GM12878 (cell line): Measurements from ENCODE around the gene NDUFA5. TPM values are rescaled to one million over a fixed set of nuclear protein-coding genes. Genes with fewer than 3 reads are reported as not detected.

Experiments used
- ATAC-seq: fragments of 200-7000 bp; cut with Tn5 transposase; 3 replicates; pipeline ENCODE4 v1.9.1; 2020; ENCODE audit warnings: mild to moderate bottlenecking, moderate library complexity
- BruUV-seq: library from RNA; stranded (reverse); fragments of 400-500 nt; replicated peaks from 2 replicates; lab custom pipeline; 2021; lab: Mats Ljungman, UMichigan
- CTCF ChIA-PET: fragments of 300-600 bp; sonication (Branson Sonifier 250); formaldehyde crosslinking; extraction: SDS; loops from one replicate; lab custom pipeline; 2021; ENCODE audit warnings: inconsistent platforms; lab: Yijun Ruan, JAX
- POLR2A ChIA-PET: fragments of 350-600 bp; formaldehyde crosslinking; extraction: SDS; loops from one replicate; lab custom pipeline; 2021; ENCODE audit warnings: inconsistent platforms; lab: Charles Lee
- RAD21 ChIA-PET: fragments of 300-600 bp; sonication (Branson Sonifier 250); formaldehyde crosslinking; loops from one replicate; lab custom pipeline; 2023; ENCODE audit warnings: antibody characterized with exemption; ENCODE audit not compliant: unreplicated experiment; lab: Charles Lee
- SMC1A ChIA-PET: fragments of 300-600 bp; sonication (Branson Sonifier 250); formaldehyde crosslinking; loops from one replicate; lab custom pipeline; 2023; ENCODE audit not compliant: unreplicated experiment, uncharacterized antibody; lab: Charles Lee
- DNase-seq: peaks from one replicate; pipeline ENCODE4 v3.0.0-alpha.2; 2011; ENCODE audit warnings: low read depth, low spot score
- FAIRE-seq: peaks from 3 replicates; lab custom pipeline; 2011; peaks lifted over from hg19 to GRCh38; lab: Jason Lieb, UNC
- H2AFZ ChIP-seq: 2 replicates; pipeline ENCODE4 v1.6.0; 2011; ENCODE audit warnings: low read depth, low read length, control low read depth; ENCODE audit not compliant: control insufficient read depth
- H3K27ac ChIP-seq: 2 replicates; pipeline ENCODE4 v1.5.1; 2011; ENCODE audit warnings: control low read depth; ENCODE audit not compliant: control insufficient read depth, insufficient read depth
- H3K27me3 ChIP-seq, 2 experiments: replicated peaks in 1 of 2; 2 replicates each; pipeline versions ENCODE4 v1.6.0 to v1.6.1; 2011; ENCODE audit warnings: low read length in 1 of 2; ENCODE audit not compliant: control insufficient read depth in 2 of 2, insufficient read depth in 2 of 2
- H3K36me3 ChIP-seq, 2 experiments: 2 replicates each; pipeline ENCODE4 v1.5.1; 2011; ENCODE audit warnings: low read length in 1 of 2; ENCODE audit not compliant: control insufficient read depth in 2 of 2, insufficient read depth in 2 of 2
- H3K4me1 ChIP-seq: 2 replicates; pipeline ENCODE4 v1.6.1; 2011; ENCODE audit warnings: mild to moderate bottlenecking, low read length, moderate library complexity, mixed read lengths; ENCODE audit not compliant: control insufficient read depth, insufficient read depth
- H3K4me2 ChIP-seq: 2 replicates; pipeline ENCODE4 v1.6.0; 2011; ENCODE audit warnings: control low read depth; ENCODE audit not compliant: control insufficient read depth, insufficient read depth
- H3K4me3 ChIP-seq: fragments of 200-600 bp; sonication (generic); 2 replicates; pipeline ENCODE4 v1.5.1; 2016
- H3K79me2 ChIP-seq: 2 replicates; pipeline ENCODE4 v1.6.0; 2011; ENCODE audit warnings: low read length; ENCODE audit not compliant: control insufficient read depth, insufficient read depth
- H3K9ac ChIP-seq: 2 replicates; pipeline ENCODE4 v1.8.0; 2011; ENCODE audit warnings: low read length, control low read depth, mixed read lengths; ENCODE audit not compliant: control insufficient read depth, insufficient read depth
- H3K9me3 ChIP-seq: replicated peaks from 3 replicates; pipeline ENCODE4 v1.5.1; 2011; ENCODE audit warnings: mild to moderate bottlenecking, low read length; ENCODE audit not compliant: control insufficient read depth, insufficient read depth
- H4K20me1 ChIP-seq: 2 replicates; pipeline ENCODE4 v1.6.0; 2011; ENCODE audit not compliant: control insufficient read depth, insufficient read depth
- KAT2A ChIP-seq: conservative IDR thresholded peaks from 2 replicates; pipeline ENCODE4 v1.6.1; 2011; ENCODE audit warnings: low read depth, low read length; ENCODE audit not compliant: control insufficient read depth
- MTA3 ChIP-seq: IDR thresholded peaks from 2 replicates; pipeline ENCODE4 v1.6.1; 2012; ENCODE audit warnings: low read length, inconsistent platforms, borderline replicate concordance
- NR2F1 ChIP-seq: fragments of 450-650 bp; conservative IDR thresholded peaks from 2 replicates; pipeline ENCODE4 v1.6.1; 2017; ENCODE audit warnings: mild to moderate bottlenecking
- POU2F2 ChIP-seq: IDR thresholded peaks from 3 replicates; pipeline ENCODE4 v1.6.1; 2011; ENCODE audit warnings: low read depth, mild to moderate bottlenecking, low read length, borderline replicate concordance
- RCOR1 ChIP-seq: conservative IDR thresholded peaks from 2 replicates; pipeline ENCODE4 v1.6.1; 2012; ENCODE audit warnings: low read depth, low read length, improper control_type of control experiment
- TBL1XR1 ChIP-seq: IDR thresholded peaks from 2 replicates; pipeline ENCODE4 v1.6.1; 2012; ENCODE audit warnings: low read depth, low read length, improper control_type of control experiment
- WGBS: methylation state at CpG from one replicate; pipeline ENCODE4 v1.1.6; 2016; ENCODE audit warnings: low lambda C conversion rate; ENCODE audit not compliant: insufficient replicate concordance, insufficient coverage; ENCODE audit errors: missing lambda C conversion rate; 5-methylcytosine and 5-hydroxymethylcytosine counted together
- in situ Hi-C: fragments of 300-500 bp; cut with MboI; formaldehyde crosslinking; loops from 9 replicates; pipeline ENCODE4 v1.14.3; 2018; ENCODE audit warnings: mixed read lengths
- intact Hi-C: fragments of 100-400 bp; cut with micrococcal nuclease; formaldehyde crosslinking; loops from one replicate; pipeline ENCODE4 v1.14.2; 2022; ENCODE audit not compliant: unreplicated experiment
- polyA plus RNA-seq, 11 experiments: library from polyadenylated mRNA; depleted of rRNA in 4 of 11; unstranded in 6 of 11; stranded (reverse) in 5 of 11; fragments of >200 nt; fragmentation: Nextera tagmentation in 4 of 11; fragmentation: Illumina TruSeq in 1 of 11; extraction: Ambion mirVana in 4 of 11; extraction: Trizol in 1 of 11; gene quantifications; 1 replicate in 1 of 11; 2 replicates in 10 of 11; pipeline versions ENCODE4 v1.2.1 to v1.2.3, GENCODE V29; 2011 to 2016; ENCODE audit warnings: inconsistent platforms in 2 of 11, missing spikeins in 2 of 11, low read depth in 1 of 11
- total RNA-seq, 4 experiments: library from RNA; depleted of rRNA in 3 of 4; stranded (reverse); fragments of >200 nt in 3 of 4; fragmentation: Illumina TruSeq in 1 of 4; extraction: Trizol in 1 of 4; gene quantifications; 2 replicates each; pipeline versions ENCODE4 v1.2.1 to v1.2.3, GENCODE V29; 2013 to 2021
- TF ChIP-seq, protein P1 (sequence below): fragments of 150-350 bp; IDR thresholded peaks from 2 replicates; pipeline ENCODE4 v1.6.1; 2014; ENCODE audit warnings: mild to moderate bottlenecking, low read depth, low read length
- TF ChIP-seq, protein P2 (sequence below): fragments of 450-650 bp; IDR thresholded peaks from 2 replicates; pipeline ENCODE4 v1.6.1; 2014; ENCODE audit warnings: mild to moderate bottlenecking
- TF ChIP-seq, protein P3 (sequence below): fragments of 450-650 bp; IDR thresholded peaks from 2 replicates; pipeline ENCODE4 v1.6.1; 2017; ENCODE audit warnings: mild to moderate bottlenecking, low read depth, inconsistent platforms; ENCODE audit not compliant: poor library complexity, severe bottlenecking
- TF ChIP-seq, protein P4 (sequence below): IDR thresholded peaks from 2 replicates; pipeline ENCODE4 v1.6.1; 2012; ENCODE audit warnings: low read length, inconsistent platforms
- TF ChIP-seq, protein P5 (sequence below): IDR thresholded peaks from 2 replicates; pipeline ENCODE4 v1.6.1; 2011; ENCODE audit warnings: low read depth, low read length, improper control_type of control experiment, borderline replicate concordance
- TF ChIP-seq, protein P6 (sequence below): fragments of 450-650 bp; IDR thresholded peaks from 2 replicates; pipeline ENCODE4 v1.6.1; 2017; ENCODE audit warnings: mild to moderate bottlenecking, moderate library complexity

NDUFA5 gene
- total and polyA plus RNA-seq, 10 of the 15 experiments (the other 5 are each of a cell fraction or from before 2014, with no cell fraction given) = 51.0 to 209 (median 86.9) TPM

DNA sequence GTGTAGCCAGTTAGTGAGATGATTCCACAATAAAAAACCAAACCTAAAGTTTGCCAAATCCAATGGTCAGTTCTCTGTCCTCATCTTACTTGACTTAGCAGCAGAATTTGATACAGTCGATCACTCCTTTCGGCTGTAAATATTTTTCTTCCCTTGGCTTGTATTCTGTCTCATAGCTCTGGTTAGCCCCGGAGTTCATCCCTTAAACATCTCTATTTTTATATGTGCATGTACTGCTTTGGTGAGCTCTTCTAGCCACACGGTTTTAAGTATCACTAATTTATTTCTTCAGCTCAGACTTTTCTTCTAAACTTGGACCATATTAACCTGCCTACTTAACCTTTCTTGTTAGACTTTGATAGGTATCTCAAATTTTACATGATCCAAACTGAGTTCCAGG, 26.2 kb upstream of the NDUFA5 start:
- intact Hi-C loops (no loop called here), in situ Hi-C loops (no loop called here)
- ChIA-PET CTCF (interaction anchor here (0.6 to 1.4 kb wide), 5 partner anchors 41 to 293 kb away, joined by 3 to 6 read pairs (median 4); no protein-coding TSS in a partner anchor), POLR2A (interaction anchor here (0.6 kb wide), 1 partner anchor 114 kb away, joined by 4 read pairs; no protein-coding TSS in a partner anchor), RAD21 (interaction anchor here (1.4 kb wide), 1 partner anchor 288 kb away, joined by 3 read pairs; no protein-coding TSS in a partner anchor), SMC1A (interaction anchor here (1.0 to 1.5 kb wide), 3 partner anchors 18 to 142 kb away, joined by 3 to 4 read pairs (median 3); partner anchors contain the start of gene ASB15)
- 48% methylated on average over 4 of the region's 4 CpGs for WGBS
- FAIRE-seq (no peak), ATAC-seq (no peak), DNase-seq (no peak)
- Histone ChIP-seq H3K9ac (no peak overlapping the region), H2AFZ (no peak overlapping the region), H3K4me1 (no peaks in the 10 kb centered on the region), H3K27me3 (no peaks in the 10 kb centered on the region; a peak in 1 of 4 replicates), H4K20me1 (no peaks in the 10 kb centered on the region), H3K36me3 (no peaks in the 10 kb centered on the region), H3K4me2 (no peak overlapping the region), H3K4me3 (no peak overlapping the region), H3K9me3 (no peaks in the 10 kb centered on the region), H3K27ac (no peak overlapping the region), H3K79me2 (no peaks in the 10 kb centered on the region)
- BruUV-seq = no TSS peak
- TF ChIP-seq, protein P1, sequence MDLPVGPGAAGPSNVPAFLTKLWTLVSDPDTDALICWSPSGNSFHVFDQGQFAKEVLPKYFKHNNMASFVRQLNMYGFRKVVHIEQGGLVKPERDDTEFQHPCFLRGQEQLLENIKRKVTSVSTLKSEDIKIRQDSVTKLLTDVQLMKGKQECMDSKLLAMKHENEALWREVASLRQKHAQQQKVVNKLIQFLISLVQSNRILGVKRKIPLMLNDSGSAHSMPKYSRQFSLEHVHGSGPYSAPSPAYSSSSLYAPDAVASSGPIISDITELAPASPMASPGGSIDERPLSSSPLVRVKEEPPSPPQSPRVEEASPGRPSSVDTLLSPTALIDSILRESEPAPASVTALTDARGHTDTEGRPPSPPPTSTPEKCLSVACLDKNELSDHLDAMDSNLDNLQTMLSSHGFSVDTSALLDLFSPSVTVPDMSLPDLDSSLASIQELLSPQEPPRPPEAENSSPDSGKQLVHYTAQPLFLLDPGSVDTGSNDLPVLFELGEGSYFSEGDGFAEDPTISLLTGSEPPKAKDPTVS = no peak
- TF ChIP-seq MTA3 (no peak), NR2F1 (no peak), RCOR1 (no peak), KAT2A (no peak), POU2F2 (no peak), TBL1XR1 (no peak)
- TF ChIP-seq, protein P2, sequence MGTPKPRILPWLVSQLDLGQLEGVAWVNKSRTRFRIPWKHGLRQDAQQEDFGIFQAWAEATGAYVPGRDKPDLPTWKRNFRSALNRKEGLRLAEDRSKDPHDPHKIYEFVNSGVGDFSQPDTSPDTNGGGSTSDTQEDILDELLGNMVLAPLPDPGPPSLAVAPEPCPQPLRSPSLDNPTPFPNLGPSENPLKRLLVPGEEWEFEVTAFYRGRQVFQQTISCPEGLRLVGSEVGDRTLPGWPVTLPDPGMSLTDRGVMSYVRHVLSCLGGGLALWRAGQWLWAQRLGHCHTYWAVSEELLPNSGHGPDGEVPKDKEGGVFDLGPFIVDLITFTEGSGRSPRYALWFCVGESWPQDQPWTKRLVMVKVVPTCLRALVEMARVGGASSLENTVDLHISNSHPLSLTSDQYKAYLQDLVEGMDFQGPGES = no peak
- TF ChIP-seq, protein P3, sequence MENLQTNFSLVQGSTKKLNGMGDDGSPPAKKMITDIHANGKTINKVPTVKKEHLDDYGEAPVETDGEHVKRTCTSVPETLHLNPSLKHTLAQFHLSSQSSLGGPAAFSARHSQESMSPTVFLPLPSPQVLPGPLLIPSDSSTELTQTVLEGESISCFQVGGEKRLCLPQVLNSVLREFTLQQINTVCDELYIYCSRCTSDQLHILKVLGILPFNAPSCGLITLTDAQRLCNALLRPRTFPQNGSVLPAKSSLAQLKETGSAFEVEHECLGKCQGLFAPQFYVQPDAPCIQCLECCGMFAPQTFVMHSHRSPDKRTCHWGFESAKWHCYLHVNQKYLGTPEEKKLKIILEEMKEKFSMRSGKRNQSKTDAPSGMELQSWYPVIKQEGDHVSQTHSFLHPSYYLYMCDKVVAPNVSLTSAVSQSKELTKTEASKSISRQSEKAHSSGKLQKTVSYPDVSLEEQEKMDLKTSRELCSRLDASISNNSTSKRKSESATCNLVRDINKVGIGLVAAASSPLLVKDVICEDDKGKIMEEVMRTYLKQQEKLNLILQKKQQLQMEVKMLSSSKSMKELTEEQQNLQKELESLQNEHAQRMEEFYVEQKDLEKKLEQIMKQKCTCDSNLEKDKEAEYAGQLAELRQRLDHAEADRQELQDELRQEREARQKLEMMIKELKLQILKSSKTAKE = no peak
- TF ChIP-seq, protein P4, sequence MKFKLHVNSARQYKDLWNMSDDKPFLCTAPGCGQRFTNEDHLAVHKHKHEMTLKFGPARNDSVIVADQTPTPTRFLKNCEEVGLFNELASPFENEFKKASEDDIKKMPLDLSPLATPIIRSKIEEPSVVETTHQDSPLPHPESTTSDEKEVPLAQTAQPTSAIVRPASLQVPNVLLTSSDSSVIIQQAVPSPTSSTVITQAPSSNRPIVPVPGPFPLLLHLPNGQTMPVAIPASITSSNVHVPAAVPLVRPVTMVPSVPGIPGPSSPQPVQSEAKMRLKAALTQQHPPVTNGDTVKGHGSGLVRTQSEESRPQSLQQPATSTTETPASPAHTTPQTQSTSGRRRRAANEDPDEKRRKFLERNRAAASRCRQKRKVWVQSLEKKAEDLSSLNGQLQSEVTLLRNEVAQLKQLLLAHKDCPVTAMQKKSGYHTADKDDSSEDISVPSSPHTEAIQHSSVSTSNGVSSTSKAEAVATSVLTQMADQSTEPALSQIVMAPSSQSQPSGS = no peak
- TF ChIP-seq, protein P5, sequence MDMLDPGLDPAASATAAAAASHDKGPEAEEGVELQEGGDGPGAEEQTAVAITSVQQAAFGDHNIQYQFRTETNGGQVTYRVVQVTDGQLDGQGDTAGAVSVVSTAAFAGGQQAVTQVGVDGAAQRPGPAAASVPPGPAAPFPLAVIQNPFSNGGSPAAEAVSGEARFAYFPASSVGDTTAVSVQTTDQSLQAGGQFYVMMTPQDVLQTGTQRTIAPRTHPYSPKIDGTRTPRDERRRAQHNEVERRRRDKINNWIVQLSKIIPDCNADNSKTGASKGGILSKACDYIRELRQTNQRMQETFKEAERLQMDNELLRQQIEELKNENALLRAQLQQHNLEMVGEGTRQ = no peak
- TF ChIP-seq, protein P6, sequence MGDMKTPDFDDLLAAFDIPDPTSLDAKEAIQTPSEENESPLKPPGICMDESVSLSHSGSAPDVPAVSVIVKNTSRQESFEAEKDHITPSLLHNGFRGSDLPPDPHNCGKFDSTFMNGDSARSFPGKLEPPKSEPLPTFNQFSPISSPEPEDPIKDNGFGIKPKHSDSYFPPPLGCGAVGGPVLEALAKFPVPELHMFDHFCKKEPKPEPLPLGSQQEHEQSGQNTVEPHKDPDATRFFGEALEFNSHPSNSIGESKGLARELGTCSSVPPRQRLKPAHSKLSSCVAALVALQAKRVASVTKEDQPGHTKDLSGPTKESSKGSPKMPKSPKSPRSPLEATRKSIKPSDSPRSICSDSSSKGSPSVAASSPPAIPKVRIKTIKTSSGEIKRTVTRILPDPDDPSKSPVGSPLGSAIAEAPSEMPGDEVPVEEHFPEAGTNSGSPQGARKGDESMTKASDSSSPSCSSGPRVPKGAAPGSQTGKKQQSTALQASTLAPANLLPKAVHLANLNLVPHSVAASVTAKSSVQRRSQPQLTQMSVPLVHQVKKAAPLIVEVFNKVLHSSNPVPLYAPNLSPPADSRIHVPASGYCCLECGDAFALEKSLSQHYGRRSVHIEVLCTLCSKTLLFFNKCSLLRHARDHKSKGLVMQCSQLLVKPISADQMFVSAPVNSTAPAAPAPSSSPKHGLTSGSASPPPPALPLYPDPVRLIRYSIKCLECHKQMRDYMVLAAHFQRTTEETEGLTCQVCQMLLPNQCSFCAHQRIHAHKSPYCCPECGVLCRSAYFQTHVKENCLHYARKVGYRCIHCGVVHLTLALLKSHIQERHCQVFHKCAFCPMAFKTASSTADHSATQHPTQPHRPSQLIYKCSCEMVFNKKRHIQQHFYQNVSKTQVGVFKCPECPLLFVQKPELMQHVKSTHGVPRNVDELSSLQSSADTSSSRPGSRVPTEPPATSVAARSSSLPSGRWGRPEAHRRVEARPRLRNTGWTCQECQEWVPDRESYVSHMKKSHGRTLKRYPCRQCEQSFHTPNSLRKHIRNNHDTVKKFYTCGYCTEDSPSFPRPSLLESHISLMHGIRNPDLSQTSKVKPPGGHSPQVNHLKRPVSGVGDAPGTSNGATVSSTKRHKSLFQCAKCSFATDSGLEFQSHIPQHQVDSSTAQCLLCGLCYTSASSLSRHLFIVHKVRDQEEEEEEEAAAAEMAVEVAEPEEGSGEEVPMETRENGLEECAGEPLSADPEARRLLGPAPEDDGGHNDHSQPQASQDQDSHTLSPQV = no peak
